Neural progenitor cell (in vitro differentiated cells): ENCODE results near the gene DENND2A.

Source experiments
- EZH2 ChIP-seq: fragments of 200-600 bp; sonication (generic); IDR thresholded peaks from 2 replicates; pipeline ENCODE4 v1.6.1; 2017; ENCODE audit warnings: antibody characterized with exemption, mild to moderate bottlenecking, moderate library complexity
- TF ChIP-seq, protein P1 (sequence below): fragments of 200-600 bp; sonication (generic); IDR thresholded peaks from 2 replicates; pipeline ENCODE4 v1.5.1; 2017; ENCODE audit warnings: antibody characterized with exemption, mild to moderate bottlenecking

- TF ChIP-seq, protein P1, sequence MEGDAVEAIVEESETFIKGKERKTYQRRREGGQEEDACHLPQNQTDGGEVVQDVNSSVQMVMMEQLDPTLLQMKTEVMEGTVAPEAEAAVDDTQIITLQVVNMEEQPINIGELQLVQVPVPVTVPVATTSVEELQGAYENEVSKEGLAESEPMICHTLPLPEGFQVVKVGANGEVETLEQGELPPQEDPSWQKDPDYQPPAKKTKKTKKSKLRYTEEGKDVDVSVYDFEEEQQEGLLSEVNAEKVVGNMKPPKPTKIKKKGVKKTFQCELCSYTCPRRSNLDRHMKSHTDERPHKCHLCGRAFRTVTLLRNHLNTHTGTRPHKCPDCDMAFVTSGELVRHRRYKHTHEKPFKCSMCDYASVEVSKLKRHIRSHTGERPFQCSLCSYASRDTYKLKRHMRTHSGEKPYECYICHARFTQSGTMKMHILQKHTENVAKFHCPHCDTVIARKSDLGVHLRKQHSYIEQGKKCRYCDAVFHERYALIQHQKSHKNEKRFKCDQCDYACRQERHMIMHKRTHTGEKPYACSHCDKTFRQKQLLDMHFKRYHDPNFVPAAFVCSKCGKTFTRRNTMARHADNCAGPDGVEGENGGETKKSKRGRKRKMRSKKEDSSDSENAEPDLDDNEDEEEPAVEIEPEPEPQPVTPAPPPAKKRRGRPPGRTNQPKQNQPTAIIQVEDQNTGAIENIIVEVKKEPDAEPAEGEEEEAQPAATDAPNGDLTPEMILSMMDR = peak; percentile 71
- no peak for TF ChIP-seq EZH2
Observed at GRCh38 chr7:140646931-140647647, 6.5 kb upstream of the DENND2A start.
